ENCODE results near the gene CST9. TPM values are rescaled to one million over a fixed set of nuclear protein-coding genes. Genes with fewer than 3 reads are reported as not detected.

The CST9 gene
- total and polyA plus RNA-seq, 2 of the 8 experiments (the other 6 are each of a cell fraction or from before 2014, with no cell fraction given), result 0.05 to 0.19 TPM

- no peak for TF ChIP-seq ATF2 (IDR thresholded peaks at IDR 0.05; ENCODE audit: low read length)
Measured at GRCh38 chr20:23606652-23607049, 934 bp upstream of the CST9 start (continued).
